K562 (cell line): Measurements from ENCODE around the gene CNTD1. TPM values are rescaled to one million over a fixed set of nuclear protein-coding genes. Genes with fewer than 3 reads are reported as not detected.

Experiments used
- DMBX1 ChIP-seq: fragments of 250-450 bp; sonication (Bioruptor Pico); IDR thresholded peaks from 2 replicates; pipeline ENCODE4 v1.8.0; 2022; ENCODE audit warnings: inconsistent platforms, mild to moderate bottlenecking, moderate library complexity, borderline replicate concordance
- ETS2 ChIP-seq: IDR thresholded peaks from 2 replicates; pipeline ENCODE4 v1.6.1; 2016; ENCODE audit warnings: borderline replicate concordance, missing genetic modification characterization, mild to moderate bottlenecking, moderate library complexity, missing compliant biosample characterization; ENCODE audit not compliant: poor library complexity, severe bottlenecking
- HMG20B ChIP-seq: fragments of 250-450 bp; sonication (Bioruptor Pico); IDR thresholded peaks from 2 replicates; pipeline ENCODE4 v1.5.0; 2021; ENCODE audit warnings: mild to moderate bottlenecking
- JUND ChIP-seq, 2 experiments: IDR thresholded peaks; 2 replicates in 1 of 2; 3 replicates in 1 of 2; pipeline ENCODE4 v1.6.1; 2011; ENCODE audit warnings: borderline replicate concordance in 2 of 2, low read depth in 2 of 2, low read length in 2 of 2, improper control_type of control experiment in 1 of 2, missing biosample characterization in 1 of 2, missing genetic modification characterization in 1 of 2, missing genetic modification reagents in 1 of 2
- KDM5B ChIP-seq: fragments of 200-600 bp; sonication (generic); IDR thresholded peaks from 2 replicates; pipeline ENCODE4 v1.6.1; 2012; ENCODE audit warnings: low read depth, mild to moderate bottlenecking, moderate library complexity, low read length, control low read depth, inconsistent platforms; ENCODE audit not compliant: insufficient replicate concordance
- KLF6 ChIP-seq: fragments of 250-450 bp; sonication (Bioruptor Pico); IDR thresholded peaks from 2 replicates; pipeline ENCODE4 v1.4.0; 2020; ENCODE audit warnings: mild to moderate bottlenecking, moderate library complexity, borderline replicate concordance
- MAFK ChIP-seq: IDR thresholded peaks from 2 replicates; pipeline ENCODE4 v1.6.1; 2011; ENCODE audit warnings: low read length, improper control_type of control experiment
- NFIC ChIP-seq: fragments of 450-650 bp; IDR thresholded peaks from 2 replicates; pipeline ENCODE4 v1.6.1; 2017; ENCODE audit warnings: mild to moderate bottlenecking, inconsistent platforms
- NR4A1 ChIP-seq, 2 experiments: fragments of 250-450 bp in 1 of 2; fragments of 450-650 bp in 1 of 2; sonication (Bioruptor Pico) in 1 of 2; IDR thresholded peaks; 2 replicates each; pipeline versions ENCODE4 v1.4.0 to v1.6.1; 2016 to 2020; ENCODE audit warnings: mild to moderate bottlenecking in 2 of 2, missing compliant biosample characterization in 1 of 2, missing genetic modification characterization in 1 of 2, moderate library complexity in 1 of 2
- TOE1 ChIP-seq, 2 experiments: fragments of 450-650 bp in 1 of 2; sonication (generic) in 1 of 2; formaldehyde crosslinking in 1 of 2; IDR thresholded peaks; 2 replicates each; pipeline versions ENCODE4 v1.7.1 to v1.8.0; 2016 to 2022; ENCODE audit warnings: borderline replicate concordance in 2 of 2, mild to moderate bottlenecking in 2 of 2, antibody characterized with exemption in 1 of 2, inconsistent platforms in 1 of 2, low read depth in 1 of 2, missing genetic modification reagents in 1 of 2, moderate library complexity in 1 of 2
- XRCC5 ChIP-seq: fragments of 200-400 bp; formaldehyde crosslinking; IDR thresholded peaks from 2 replicates; pipeline ENCODE4 v1.6.1; 2017; ENCODE audit warnings: low read depth, mild to moderate bottlenecking, low read length
- ZC3H8 ChIP-seq: fragments of 450-650 bp; IDR thresholded peaks from 2 replicates; pipeline ENCODE4 v1.6.1; 2017
- ZNF134 ChIP-seq: fragments of 250-450 bp; sonication (Bioruptor Pico); conservative IDR thresholded peaks from 2 replicates; pipeline ENCODE4 v1.4.0; 2020
- polyA plus RNA-seq, 8 experiments: library from polyadenylated mRNA; depleted of rRNA in 4 of 8; stranded (reverse) in 5 of 8; unstranded in 3 of 8; fragments of >200 nt; fragmentation: Nextera tagmentation in 2 of 8; fragmentation: Illumina TruSeq in 1 of 8; extraction: Ambion mirVana in 2 of 8; extraction: Trizol in 1 of 8; gene quantifications; 2 replicates each; pipeline versions ENCODE4 v1.2.1 to v1.2.3, GENCODE V29; 2011 to 2014; ENCODE audit warnings: inconsistent platforms in 1 of 8, missing spikeins in 1 of 8
- total RNA-seq, 7 experiments: library from RNA; depleted of rRNA in 6 of 7; stranded (reverse); fragments of >200 nt in 6 of 7; fragmentation: Illumina TruSeq in 2 of 7; extraction: Trizol in 2 of 7; gene quantifications; 2 replicates each; pipeline versions ENCODE4 v1.2.1 to v1.2.3, GENCODE V29; 2011 to 2021; ENCODE audit warnings: low replicate concordance in 1 of 7
- TF ChIP-seq, protein P1 (sequence below): sonication (generic); formaldehyde crosslinking; IDR thresholded peaks from 2 replicates; pipeline ENCODE4 v1.8.1; 2023; ENCODE audit warnings: mild to moderate bottlenecking, missing genetic modification reagents
- TF ChIP-seq, protein P2 (sequence below): sonication (generic); formaldehyde crosslinking; IDR thresholded peaks from 2 replicates; pipeline ENCODE4 v1.8.1; 2023; ENCODE audit warnings: mild to moderate bottlenecking, missing genetic modification reagents, moderate library complexity
- TF ChIP-seq, protein P3 (sequence below): sonication (generic); formaldehyde crosslinking; IDR thresholded peaks from 2 replicates; pipeline ENCODE4 v1.8.1; 2023; ENCODE audit warnings: mild to moderate bottlenecking, missing genetic modification reagents
- TF ChIP-seq, protein P4 (sequence below): fragments of 150-350 bp; conservative IDR thresholded peaks from 2 replicates; pipeline ENCODE4 v1.6.1; 2014; ENCODE audit warnings: low read length

Gene CNTD1
- total and polyA plus RNA-seq, 9 of the 15 experiments (the other 6 are each of a cell fraction or from before 2014, with no cell fraction given), result 0.12 to 0.86 (median 0.41) TPM; not detected in 1

DNA sequence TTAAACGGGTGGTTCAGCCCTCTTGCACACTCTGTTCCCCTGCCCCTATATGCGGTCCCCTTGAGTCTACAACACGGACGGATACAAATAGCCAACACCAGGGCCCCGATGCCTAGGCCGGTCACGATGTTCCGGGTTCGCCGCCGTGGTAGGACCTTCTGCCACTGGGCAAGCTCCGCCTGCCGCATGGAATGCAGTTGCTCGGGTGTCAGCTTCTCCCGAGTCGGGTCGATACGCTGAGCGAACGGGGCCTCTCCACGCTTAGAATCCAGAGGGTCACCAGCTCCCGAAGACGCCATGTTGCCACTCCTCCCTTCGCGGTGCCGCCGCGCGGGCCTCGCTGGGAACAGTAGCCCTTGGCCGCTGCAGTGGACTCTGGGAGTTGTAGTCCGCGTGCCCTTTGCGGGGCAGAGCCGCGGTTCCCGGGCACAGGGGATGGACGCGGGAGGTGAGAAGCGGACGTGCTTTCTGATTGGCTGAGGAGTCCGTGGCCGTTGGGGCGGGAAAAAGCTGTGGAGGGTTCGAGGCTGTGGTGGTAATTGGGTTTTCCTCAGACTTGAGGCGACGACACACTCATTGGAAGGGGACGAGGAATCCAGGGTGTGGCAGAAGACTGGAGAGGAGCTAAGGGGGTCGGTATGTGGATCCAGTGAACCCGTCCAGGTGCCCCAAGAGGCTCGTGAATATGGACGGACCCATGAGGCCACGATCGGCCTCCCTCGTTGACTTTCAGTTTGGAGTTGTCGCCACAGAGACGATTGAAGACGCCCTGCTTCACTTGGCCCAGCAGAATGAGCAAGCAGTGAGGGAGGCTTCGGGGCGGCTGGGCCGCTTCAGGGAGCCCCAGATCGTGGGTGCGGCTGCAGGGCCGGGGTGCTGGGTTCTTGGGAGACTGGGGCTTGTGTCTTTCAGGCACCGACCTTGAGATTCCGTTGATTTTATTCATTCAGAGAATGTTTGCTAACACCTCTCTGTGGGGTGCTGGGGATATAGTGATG lies at the start of gene CNTD1, which contains the start of gene COA3 (continued):
- TF ChIP-seq JUND (IDR thresholded peaks at IDR 0.05; ENCODE audit: borderline replicate concordance, low read depth, low read length), result peak; percentile 47
- TF ChIP-seq JUND (tag; IDR thresholded peaks at IDR 0.05; ENCODE audit: borderline replicate concordance, low read depth, low read length), result no peak; the same call in 2 of the 3 replicates
- TF ChIP-seq ETS2 (tag), result no peak
- TF ChIP-seq, protein P1, sequence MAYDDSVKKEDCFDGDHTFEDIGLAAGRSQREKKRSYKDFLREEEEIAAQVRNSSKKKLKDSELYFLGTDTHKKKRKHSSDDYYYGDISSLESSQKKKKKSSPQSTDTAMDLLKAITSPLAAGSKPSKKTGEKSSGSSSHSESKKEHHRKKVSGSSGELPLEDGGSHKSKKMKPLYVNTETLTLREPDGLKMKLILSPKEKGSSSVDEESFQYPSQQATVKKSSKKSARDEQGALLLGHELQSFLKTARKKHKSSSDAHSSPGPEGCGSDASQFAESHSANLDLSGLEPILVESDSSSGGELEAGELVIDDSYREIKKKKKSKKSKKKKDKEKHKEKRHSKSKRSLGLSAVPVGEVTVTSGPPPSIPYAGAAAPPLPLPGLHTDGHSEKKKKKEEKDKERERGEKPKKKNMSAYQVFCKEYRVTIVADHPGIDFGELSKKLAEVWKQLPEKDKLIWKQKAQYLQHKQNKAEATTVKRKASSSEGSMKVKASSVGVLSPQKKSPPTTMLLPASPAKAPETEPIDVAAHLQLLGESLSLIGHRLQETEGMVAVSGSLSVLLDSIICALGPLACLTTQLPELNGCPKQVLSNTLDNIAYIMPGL (CRISPR knock-in tag), result peak; percentile 81; the same call in 1 of the 2 replicates
- TF ChIP-seq ZC3H8, result 0 out of 2 replicates have a peak, but pooled peaks have one; percentile 50
- TF ChIP-seq KDM5B, result no peak
- no peak for TF ChIP-seq XRCC5
- no peak for TF ChIP-seq HMG20B (CRISPR knock-in tag)
- TF ChIP-seq, protein P2, sequence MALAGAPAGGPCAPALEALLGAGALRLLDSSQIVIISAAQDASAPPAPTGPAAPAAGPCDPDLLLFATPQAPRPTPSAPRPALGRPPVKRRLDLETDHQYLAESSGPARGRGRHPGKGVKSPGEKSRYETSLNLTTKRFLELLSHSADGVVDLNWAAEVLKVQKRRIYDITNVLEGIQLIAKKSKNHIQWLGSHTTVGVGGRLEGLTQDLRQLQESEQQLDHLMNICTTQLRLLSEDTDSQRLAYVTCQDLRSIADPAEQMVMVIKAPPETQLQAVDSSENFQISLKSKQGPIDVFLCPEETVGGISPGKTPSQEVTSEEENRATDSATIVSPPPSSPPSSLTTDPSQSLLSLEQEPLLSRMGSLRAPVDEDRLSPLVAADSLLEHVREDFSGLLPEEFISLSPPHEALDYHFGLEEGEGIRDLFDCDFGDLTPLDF (CRISPR knock-in tag), result peak; percentile 83
- TF ChIP-seq, protein P3, sequence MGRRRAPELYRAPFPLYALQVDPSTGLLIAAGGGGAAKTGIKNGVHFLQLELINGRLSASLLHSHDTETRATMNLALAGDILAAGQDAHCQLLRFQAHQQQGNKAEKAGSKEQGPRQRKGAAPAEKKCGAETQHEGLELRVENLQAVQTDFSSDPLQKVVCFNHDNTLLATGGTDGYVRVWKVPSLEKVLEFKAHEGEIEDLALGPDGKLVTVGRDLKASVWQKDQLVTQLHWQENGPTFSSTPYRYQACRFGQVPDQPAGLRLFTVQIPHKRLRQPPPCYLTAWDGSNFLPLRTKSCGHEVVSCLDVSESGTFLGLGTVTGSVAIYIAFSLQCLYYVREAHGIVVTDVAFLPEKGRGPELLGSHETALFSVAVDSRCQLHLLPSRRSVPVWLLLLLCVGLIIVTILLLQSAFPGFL (CRISPR knock-in tag), result 0 out of 2 replicates have a peak, but pooled peaks have one; percentile 80
- peak; percentile 22; the same call in 1 of the 2 replicates for TF ChIP-seq DMBX1 (CRISPR knock-in tag)
- TF ChIP-seq NFIC, result no peak
- TF ChIP-seq TOE1 (IDR thresholded peaks at IDR 0.05; ENCODE audit: borderline replicate concordance), result no peak
- TF ChIP-seq TOE1 (CRISPR knock-in tag; IDR thresholded peaks at IDR 0.05; ENCODE audit: borderline replicate concordance, low read depth), result no peak
- no peak for TF ChIP-seq KLF6 (CRISPR knock-in tag)
- TF ChIP-seq NR4A1 (CRISPR knock-in tag; IDR thresholded peaks at IDR 0.05), result no peak
- no peak for TF ChIP-seq NR4A1 (tag; IDR thresholded peaks at IDR 0.05)
- no peak for TF ChIP-seq ZNF134
- TF ChIP-seq MAFK, result no peak
- TF ChIP-seq, protein P4, sequence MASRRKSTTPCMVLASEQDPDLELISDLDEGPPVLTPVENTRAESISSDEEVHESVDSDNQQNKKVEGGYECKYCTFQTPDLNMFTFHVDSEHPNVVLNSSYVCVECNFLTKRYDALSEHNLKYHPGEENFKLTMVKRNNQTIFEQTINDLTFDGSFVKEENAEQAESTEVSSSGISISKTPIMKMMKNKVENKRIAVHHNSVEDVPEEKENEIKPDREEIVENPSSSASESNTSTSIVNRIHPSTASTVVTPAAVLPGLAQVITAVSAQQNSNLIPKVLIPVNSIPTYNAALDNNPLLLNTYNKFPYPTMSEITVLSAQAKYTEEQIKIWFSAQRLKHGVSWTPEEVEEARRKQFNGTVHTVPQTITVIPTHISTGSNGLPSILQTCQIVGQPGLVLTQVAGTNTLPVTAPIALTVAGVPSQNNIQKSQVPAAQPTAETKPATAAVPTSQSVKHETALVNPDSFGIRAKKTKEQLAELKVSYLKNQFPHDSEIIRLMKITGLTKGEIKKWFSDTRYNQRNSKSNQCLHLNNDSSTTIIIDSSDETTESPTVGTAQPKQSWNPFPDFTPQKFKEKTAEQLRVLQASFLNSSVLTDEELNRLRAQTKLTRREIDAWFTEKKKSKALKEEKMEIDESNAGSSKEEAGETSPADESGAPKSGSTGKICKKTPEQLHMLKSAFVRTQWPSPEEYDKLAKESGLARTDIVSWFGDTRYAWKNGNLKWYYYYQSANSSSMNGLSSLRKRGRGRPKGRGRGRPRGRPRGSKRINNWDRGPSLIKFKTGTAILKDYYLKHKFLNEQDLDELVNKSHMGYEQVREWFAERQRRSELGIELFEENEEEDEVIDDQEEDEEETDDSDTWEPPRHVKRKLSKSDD, result 0 out of 2 replicates have a peak, but pooled peaks have one; percentile 70
